Stimulated activated CD4-positive, alpha-beta T cell treated with anti-CD3 and anti-CD28 coated beads, Interleukin-15, amount 100 ng/mL, for 24 hours (primary cell): ENCODE results near the gene SGPL1.
"Not testable (repeated sequence)": the region's sequence is repeated elsewhere in the genome, so short reads cannot be mapped to it uniquely, and the experiment has no call there.

Experiments
- DNase-seq: peaks from one replicate; pipeline ENCODE4 v3.0.0-alpha.2; 2020

Gene SGPL1

DNA sequence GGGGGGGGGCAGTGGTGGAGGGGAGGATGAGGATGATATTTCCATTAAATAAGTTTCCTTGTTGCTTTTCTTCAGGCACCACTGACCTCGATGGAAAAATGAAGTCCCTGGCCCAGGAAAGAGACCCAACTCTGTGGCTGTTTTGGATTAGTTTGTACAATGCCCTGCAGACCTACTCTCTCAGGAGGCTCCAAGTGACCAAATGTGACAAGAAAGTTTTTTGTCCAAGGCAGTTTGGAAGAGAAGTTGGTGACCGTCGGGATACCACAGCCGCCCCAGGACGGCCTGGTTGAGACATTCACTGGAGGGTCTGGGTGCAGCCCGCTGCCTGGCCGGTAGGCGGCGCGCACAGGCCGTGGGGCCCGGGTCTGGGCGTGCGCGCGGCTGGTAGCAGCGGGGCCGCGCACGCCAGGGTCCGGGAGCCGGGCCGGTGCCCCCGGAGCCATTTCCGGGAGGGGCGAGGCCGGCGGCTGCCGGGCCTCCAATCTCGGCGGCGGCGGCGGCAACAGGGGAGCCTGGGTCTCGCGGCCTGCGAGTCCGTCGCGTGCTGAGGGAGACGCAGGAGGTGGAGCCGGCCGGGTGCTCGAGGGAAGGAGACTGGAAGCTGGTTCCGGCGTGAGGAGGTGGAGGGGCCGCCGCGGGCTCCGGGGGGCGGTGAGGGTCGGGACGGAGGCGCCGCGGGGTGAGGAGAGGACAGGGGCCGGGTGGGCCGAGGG, at the start of gene SGPL1:
Gene SGPL1, plus strand, starts transcription at position 445 of the 716 bp plus-strand sequence. CDS start 906 bp downstream, outside the sequence.
- DNase-seq, result peak; percentile 90

GRCh38 chr10:70768026-70768685, 47.6 kb upstream of the SGPL1 start:
- DNase-seq, result not testable (repeated sequence)

- no peak for DNase-seq
Measured at GRCh38 chr10:70769121-70769520, 46.6 kb upstream of the SGPL1 start.

- no peak for DNase-seq
Measured at GRCh38 chr10:70770001-70770400, 45.7 kb upstream of the SGPL1 start.

- DNase-seq, result not testable (repeated sequence)
Measured at GRCh38 chr10:70770516-70770915, 45.2 kb upstream of the SGPL1 start.

DNA sequence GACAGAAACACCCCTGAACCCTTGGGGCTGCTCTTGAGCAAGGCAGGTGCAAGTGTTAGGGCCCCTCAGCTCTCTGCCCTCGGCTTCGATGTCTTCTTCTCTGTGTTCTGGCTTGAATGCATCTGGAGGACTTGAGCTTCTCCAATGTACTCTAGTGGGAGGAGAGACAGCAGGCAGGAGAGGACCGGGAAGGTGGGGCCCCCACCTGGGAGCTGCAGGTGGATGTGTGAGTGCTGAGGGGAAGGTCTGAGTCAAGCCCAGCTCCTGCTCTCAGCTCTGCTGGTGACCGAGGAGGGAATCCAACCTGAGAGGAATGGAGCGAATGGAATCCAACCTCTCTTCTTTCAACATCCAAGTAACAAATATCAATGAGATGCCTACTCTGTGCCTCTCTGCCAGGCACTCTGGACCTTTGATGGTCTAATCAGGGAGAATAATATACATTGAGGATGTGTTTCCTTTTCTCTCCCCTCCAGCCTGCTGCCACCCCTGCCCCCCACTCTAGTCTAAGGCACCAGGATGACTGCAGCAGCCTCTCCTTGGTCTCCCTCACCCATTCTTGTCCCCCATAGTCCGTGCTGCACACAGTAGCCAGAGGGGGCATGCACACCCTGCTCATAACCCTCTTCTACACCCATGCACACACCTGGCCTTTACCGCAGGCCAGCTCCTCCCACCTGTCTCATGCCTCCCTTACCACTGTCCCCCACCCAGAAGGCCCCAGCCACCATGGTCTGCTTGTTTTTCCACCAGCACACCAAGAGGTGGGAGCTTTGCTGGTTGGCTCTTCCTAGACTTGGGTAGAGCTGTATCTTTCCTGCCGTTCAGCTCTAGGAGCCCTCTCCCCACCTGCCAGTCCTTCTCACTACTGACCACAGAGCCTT, 44.2 kb upstream of the SGPL1 start:
- no peak for DNase-seq

- no peak for DNase-seq
Measured at GRCh38 chr10:70772627-70773026, 43.1 kb upstream of the SGPL1 start.

DNA sequence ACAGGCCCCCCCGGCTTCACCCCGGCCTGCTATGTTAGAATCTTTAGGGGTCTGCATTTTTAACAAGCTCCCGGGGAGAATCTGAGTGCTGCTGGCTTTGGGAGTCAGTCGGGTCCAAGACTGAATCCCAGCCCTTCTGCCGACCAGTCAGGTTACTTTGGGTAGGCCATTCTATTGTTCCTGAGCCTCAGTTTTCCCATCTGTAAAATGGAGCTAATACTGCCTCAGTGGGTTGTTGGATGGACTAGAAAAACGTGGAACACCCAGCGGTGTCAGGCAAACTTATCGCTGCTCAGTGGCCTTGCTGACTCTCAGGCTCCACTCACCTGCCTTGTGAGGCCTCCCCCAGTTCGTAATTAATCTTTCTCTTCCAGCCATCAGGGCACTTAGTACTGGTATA, 42.3 kb upstream of the SGPL1 start:
- DNase-seq, result no peak

- DNase-seq, result no peak
Measured at GRCh38 chr10:70773965-70774809, 41.6 kb upstream of the SGPL1 start.

DNA sequence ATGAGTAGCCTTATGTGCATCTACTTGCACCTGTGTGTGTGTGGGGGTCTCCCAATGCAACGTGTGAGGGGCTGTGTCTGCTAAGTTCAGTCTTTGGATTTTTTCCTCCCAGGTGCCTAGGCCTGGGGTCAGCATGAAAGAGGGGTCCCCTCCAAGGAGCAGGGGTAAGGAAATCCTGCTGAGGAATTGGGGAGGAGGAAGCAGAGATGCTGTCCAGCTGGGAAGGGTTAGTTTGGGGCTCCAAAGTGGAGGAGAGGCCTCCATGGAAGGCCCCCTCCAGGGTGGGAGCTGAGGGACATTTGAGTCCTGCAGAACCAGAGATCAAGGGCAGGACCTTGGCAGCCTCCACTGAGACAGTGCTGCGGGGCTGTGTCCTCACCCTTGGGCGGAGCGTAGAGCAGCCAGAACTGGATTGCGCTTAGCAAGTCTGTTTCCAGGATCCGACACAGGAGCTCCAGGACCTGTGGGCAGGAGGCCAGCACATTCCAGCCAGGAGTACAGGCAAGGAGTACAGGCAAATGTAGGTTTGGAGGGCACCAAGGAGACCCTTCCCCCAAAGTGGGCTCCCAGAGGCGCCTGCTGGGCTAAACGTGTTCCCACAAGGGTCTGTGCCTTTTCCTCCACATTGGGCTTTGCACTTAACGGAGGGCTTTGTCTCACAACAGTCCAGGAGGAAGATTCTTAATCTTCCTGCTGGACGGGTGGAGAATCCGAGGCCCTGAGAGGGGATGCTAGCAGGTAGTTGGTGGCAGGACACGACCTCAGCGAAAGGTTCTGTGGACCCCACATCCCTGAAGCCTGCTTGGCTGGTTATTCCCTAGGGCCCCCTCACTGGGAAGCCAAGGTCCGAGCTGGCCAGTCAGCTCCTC, 40.7 kb upstream of the SGPL1 start:
- no peak for DNase-seq

GRCh38 chr10:70775679-70776454, 39.9 kb upstream of the SGPL1 start:
- DNase-seq, result no peak

DNA sequence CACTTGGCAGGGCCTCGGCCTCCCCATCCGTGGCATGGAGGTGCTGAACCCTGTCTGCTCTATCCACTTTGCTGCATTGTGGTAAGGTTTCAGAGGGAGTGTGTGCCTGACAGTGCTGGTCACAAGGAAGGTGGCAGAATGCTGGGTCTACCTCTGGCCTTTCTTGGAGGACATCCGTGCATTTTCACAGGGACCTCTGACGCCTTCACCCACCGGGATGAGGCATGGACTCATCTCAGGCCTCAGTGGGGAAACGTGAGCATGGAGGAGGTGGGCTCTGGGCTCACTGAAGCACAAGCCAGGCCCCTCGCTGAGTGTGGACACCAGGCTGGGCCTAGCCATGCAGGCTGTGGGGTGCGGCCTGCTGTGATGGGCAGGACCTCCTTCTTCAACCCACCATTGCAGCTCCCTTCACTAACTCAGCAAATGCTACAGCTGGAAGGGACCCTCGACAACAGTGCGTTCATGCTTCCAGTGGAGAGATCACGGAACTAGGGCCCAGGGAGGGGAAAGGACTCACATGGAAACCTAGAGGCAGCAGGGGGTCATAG, 39.2 kb upstream of the SGPL1 start:
- DNase-seq, result no peak

GRCh38 chr10:70777063-70777875, 38.5 kb upstream of the SGPL1 start:
- no peak for DNase-seq

DNA sequence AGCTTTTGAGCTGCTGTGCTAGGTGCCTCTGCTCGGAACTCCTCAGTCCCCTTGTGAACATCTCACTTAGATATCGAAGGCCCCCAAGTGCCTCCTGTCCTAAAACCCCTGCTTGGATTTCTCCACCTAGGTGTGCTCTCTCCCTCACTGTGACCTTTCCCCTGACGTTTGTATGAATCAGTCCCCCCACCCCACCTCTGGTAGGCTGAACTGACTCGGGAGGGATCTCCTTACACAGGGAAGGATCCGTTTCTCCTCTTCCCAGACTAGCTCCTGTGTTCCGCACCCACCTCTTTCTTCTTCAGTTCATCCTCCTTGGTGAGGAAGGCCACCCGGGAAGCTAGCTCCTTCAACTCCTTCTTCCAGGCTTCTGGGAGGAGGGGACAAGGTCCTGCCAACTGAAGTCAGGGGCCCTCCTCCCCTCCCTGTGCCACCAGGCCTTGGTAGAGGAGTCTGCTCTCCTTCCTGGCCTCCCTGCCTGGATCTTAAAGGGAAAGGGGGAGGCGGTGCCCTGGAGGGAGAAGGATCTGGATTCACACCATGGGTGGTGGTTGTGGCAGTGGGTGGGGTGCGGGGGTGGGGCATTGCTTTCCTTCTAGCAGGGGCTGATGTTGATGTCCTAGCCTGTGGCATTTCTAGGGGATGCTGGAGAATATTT, 37.4 kb upstream of the SGPL1 start:
- no peak for DNase-seq

- DNase-seq, result no peak
Measured at GRCh38 chr10:70779088-70779487, 36.7 kb upstream of the SGPL1 start.

GRCh38 chr10:70779511-70780369, 36.0 kb upstream of the SGPL1 start:
- no peak for DNase-seq

- no peak for DNase-seq
Measured at GRCh38 chr10:70780370-70780760, 35.4 kb upstream of the SGPL1 start.

DNA sequence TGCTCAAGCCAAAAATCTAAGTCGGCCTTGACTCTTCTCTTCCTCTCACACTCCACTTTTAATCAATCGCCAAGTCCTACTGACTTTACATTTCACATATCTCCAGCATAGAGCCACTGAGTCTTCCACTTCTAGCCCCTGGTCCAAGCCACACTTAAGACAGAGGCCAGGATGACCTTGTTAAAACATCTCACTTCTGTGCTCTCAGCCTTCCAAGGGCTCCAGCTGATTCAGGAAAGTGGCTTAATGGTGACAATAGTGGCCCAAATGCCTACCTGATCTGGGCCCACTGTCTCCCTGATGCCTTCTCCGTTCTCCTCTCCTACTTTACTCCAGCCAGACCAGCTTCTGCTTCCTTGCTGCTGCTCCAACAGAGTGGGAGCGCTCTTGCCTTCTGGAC, 35.0 kb upstream of the SGPL1 start:
- DNase-seq, result no peak
